Fibroblast of gingiva (primary cell): ENCODE results near the gene ZNF174.
A peak's percentile ranks its signal among the peaks of the same experiment; 100 is the strongest.

Source experiments
- DNase-seq: peaks from one replicate; pipeline ENCODE4 v3.0.0-alpha.2; 2011; ENCODE audit warnings: low read depth

The ZNF174 gene

DNA sequence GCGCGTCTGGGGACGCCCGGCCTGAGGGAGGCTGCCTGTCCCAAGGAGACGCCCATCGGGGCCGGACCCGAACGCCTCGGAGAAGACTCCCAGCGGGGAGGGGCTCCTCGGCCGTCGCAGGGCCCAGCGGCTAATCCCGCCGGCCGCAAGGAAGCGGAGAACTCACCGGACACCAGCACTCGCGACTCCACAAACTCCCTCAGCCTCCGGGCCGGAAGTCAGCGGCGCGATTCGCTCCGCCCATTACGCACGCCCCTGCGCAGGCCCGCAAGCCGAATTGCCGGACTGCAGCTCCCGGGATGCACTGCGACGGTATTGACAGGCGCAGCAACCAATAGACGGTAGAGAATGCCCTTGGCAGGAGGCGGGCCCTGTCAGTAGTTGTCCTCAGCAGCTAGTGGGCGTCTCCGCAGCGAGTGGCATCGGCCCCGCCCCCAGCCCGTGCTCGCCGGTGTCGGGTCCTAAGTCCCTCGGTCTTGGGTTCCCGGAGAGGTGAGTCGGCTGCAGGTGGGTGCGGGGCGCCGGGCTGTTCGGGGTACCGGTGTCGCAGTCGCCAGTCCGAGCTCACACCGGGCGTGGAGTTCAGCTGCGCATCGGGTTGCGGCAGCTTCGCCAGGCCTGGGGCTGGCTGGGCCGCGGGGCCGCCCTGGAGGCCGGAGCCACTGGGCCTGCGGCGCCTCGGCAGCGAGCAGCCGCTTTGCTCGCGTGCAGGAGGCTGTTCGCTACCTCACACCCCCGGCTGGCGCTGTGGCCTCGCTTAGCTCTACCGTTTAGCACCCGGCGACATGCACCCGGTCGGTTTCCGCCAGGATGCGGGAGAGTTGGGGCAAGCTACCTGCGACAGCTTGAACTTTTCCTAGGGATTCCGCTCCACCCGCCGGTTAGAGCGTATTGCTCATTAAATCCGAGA, at the start of gene ZNF174, which contains the start of gene ZSCAN32:
Gene ZNF174, plus strand, starts transcription at position 437 of the 910 bp plus-strand sequence. CDS start 790 bp downstream, outside the sequence.
Gene ZSCAN32, minus strand, starts transcription at position 226 of the 910 bp plus-strand sequence. CDS start 3,447 bp downstream, outside the sequence.
- peak; percentile 99 for DNase-seq

GRCh38 chr16:3355589-3355988, 45.4 kb upstream of the ZNF174 start, which contains the start of gene OR2C1:
OR2C1 (plus strand) TSS chr16:3355889; CDS start chr16:3355941, 52 bp downstream.
- DNase-seq: no peak

DNA sequence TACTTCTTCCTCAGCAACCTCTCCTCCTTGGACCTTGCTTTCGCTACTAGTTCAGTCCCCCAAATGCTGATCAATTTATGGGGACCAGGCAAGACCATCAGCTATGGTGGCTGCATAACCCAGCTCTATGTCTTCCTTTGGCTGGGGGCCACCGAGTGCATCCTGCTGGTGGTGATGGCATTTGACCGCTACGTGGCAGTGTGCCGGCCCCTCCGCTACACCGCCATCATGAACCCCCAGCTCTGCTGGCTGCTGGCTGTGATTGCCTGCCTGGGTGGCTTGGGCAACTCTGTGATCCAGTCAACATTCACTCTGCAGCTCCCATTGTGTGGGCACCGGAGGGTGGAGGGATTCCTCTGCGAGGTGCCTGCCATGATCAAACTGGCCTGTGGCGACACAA, 44.9 kb upstream of the ZNF174 start:
- DNase-seq: no peak

- DNase-seq: no peak
These were observed 42.1 kb upstream of the ZNF174 start for GRCh38 chr16:3358871-3359270.

GRCh38 chr16:3362931-3363330, 38.1 kb upstream of the ZNF174 start:
- DNase-seq: no peak

DNA sequence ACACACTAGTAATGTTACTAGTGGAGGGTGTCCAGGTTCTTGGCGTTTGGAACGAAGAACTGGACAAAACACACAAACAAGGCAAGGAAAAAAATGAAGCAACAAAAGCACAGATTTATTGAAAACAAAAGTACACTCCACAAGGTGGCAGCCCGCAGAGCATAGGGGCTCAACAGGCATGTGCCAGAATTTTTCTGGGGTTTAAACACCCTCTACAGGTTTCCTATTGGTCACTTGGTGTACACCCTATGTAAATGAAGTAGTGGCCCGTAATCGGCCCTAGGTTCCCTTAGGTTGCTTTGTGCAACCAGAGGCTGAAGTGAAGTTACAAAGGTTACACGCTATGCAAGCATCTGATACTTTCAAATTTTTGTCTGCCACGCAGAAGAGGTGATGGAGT, 37.2 kb upstream of the ZNF174 start:
- DNase-seq: no peak

- DNase-seq: peak; percentile 96
These were observed 36.1 kb upstream of the ZNF174 start for GRCh38 chr16:3364774-3365427.

- DNase-seq: no peak
These were observed 31.9 kb upstream of the ZNF174 start for GRCh38 chr16:3369073-3369472.

DNA sequence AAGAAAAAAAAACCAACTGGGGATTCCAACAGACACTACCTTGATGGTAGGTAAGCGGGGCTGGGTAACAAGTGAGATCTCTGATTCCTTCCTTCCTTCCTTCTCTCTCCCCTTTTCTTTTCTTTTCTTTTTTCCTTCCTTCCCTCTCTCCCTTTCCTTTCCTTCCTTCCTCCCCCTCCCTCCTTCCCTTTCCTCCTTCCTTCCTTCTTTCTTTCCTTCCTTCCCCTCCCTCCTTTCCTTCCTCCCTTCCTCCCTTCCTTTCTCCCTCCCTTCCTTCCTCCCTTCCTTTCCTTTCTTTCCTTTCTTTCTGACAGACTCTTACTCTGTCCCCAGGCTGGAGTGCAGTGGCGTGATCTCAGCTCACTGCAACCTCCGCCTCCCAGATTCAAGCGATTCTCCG, 25.3 kb upstream of the ZNF174 start:
- DNase-seq: no peak

- DNase-seq: no peak
These were observed 23.1 kb upstream of the ZNF174 start for GRCh38 chr16:3377917-3378316.

DNA sequence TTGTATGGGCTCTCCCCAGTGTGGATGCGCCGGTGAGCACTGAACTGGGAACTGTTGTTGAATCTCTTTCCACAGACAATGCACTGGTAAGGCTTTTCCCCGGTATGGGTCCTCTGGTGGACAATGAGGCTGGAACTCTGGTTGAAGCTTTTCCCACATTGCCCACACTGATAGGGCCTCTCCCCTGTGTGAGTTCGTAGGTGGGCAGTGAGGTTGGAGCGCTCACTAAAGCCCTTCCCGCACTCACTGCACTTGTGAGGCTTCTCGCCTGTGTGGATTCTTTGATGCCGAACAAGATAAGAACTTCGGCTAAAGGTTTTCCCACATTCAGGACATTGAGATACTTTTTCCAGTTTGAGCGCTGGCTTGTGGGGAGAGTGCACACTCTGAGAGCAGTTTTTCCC, 18.0 kb upstream of the ZNF174 start:
- DNase-seq: no peak

GRCh38 chr16:3388325-3388724, 12.7 kb upstream of the ZNF174 start:
- DNase-seq: no peak

GRCh38 chr16:3389663-3390338, 11.2 kb upstream of the ZNF174 start:
- no peak for DNase-seq

DNA sequence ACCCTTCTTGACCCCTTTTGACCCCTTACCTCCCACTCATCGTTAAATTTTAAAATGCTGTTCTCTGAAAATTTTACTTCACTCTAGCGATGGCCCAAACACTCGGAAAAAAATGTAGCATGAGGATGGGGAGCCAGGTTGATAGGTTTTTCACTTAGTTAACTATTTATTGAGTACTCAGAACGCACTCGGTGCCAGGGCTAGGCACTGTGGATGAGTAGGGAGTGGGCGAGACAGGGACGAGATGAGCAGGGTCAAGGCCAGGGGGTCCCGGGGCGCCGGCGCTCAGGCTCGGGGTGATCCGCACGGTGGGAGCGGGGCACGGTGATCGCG, 603 bp upstream of the ZNF174 start:
- DNase-seq: no peak

DNA sequence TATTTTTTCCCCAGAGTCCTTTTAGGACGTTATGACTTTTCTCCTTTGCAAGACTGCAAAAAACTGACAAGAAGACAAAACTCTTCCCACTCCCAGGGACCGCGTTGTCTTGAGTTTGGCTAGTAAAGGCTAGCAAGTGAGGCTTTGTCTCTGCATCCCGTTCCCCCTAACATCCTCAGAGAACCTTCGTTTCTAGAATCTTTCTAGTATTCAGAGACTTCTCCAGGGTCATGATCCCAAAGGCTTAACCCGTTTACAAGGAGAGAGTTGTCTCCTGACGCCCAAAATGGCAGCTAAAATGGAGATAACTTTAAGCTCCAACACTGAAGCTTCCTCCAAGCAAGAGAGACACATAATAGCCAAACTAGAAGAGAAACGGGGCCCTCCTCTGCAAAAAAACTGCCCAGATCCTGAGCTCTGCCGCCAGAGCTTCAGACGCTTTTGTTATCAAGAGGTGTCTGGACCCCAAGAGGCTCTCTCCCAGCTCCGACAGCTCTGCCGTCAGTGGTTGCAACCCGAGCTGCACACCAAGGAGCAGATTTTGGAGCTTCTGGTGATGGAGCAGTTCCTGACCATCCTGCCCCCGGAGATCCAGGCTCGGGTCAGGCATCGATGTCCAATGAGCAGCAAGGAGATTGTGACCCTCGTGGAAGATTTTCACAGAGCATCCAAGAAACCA, 843 bp downstream of the ZNF174 start:
- no peak for DNase-seq

- no peak for DNase-seq
These were observed 7.7 kb downstream of the ZNF174 start for GRCh38 chr16:3408561-3409197.

DNA sequence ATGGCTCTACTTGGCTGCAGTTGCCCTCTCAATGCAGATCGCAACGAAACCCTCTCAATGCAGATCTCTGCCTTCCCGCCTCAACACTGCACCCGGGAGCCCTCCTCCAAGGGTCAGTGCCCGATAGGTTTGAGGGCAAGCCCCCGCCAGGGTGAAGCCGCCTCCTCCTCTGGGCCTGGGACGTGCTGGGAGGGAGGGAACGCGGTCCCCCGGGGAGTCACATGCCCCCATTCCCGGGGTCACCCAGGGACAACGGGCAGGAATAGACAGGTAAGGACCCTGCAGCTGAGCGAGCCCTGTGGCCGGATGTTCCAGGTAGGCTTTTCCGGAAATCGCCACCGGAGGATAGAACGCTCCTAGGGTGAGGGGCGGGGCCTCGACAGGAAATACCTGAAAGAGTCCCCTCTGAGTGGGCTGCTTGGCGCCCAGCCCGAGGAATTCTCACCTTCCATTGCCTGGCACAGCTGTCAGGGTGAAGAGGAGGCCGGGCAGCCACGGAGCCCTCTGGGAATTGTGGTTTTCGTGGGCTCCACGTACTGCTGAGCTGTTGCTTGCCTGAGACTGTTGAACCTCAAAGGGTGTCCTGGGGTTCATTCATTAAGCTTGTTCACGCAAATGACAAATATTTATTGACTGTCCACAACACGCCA, 12.8 kb downstream of the ZNF174 start:
- no peak for DNase-seq

GRCh38 chr16:3431779-3432219, 30.8 kb downstream of the ZNF174 start:
- peak; percentile 8 for DNase-seq

DNA sequence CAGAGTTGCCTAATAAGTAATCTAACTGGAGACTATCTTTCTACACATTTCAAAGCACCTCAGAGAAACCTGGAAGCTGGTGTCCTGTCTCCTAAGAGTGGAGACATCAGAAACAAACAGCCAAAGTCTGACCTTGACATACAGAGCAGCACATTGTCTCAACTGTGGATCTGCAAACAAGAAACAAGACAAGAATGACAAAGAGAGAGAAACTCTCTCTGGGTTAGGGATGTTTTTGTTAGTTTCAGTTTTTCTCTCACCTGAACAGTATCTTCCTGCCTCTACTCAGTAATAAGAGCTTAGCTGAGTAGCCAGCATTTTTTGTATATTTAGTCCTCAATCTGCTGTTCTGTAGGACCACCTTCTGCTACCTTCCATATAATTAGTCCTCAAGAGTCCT, 33.4 kb downstream of the ZNF174 start:
- DNase-seq: no peak

DNA sequence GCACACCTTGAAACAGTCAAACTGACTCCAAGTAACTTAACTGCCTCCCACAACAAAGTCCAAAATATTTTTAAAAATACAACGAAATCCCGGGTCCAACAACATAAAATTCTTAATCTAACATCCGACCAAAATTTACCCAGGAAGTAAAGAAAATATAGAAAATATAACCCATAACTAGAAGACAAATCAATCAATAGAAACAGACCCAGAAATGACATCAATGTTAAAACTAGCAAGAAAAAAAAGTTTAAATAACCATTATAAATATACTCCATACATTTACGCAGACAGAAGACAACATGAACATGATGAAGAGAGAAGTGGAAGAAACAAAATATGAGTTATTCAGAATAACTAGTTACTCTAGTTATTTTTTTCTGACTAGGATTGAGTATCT, 38.6 kb downstream of the ZNF174 start:
- DNase-seq: no peak
